ENCODE measurements around the gene ETV6.

- no peak for TF ChIP-seq POLR2A (IDR thresholded peaks at IDR 0.05)
- no peak for TF ChIP-seq CTCF (IDR thresholded peaks at IDR 0.05)
These were observed 2.3 kb downstream of the ETV6 start for GRCh38 chr12:11651785-11652184.

Measured in right lobe of liver (tissue), 4 donors.